8988T (cell line): Measurements from ENCODE around the gene CYB5RL.
"Not testable (repeated sequence)": the region's sequence is repeated elsewhere in the genome, so short reads cannot be mapped to it uniquely, and the experiment has no call there.

Experiments used
- DNase-seq: peaks from one replicate; pipeline ENCODE4 v3.0.0; 2011

CYB5RL gene

DNA sequence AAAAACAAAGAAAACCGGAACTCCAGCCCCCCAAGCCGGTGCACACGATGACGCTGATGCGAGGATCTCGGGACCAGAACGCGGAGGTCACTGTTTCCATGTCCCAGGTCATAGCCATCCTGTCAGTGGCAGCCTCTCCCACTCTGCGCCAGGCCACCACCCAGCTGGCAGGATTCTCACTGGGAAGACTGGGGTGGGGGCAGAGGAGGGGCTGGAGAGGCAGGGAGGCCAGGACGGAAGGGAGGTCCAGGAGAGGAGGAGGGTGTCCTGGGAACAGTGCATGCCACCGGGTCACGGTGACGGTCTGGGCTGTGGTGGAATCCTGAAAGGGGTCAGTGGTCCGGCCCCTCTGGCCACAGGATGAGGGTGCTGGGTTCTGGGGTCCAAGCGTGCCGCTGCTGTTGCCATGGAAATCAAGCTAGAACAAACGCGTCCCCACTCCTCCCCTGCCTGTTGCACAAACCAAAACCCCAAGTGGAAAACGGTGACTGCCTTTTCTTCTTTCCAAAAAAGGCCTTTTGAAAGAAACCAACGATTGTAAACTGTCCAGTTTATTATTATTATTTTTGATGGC, 26.2 kb upstream of the CYB5RL start:
- DNase-seq, result no peak

- DNase-seq, result no peak
Measured at GRCh38 chr1:54225378-54225777, 25.5 kb upstream of the CYB5RL start.

DNA sequence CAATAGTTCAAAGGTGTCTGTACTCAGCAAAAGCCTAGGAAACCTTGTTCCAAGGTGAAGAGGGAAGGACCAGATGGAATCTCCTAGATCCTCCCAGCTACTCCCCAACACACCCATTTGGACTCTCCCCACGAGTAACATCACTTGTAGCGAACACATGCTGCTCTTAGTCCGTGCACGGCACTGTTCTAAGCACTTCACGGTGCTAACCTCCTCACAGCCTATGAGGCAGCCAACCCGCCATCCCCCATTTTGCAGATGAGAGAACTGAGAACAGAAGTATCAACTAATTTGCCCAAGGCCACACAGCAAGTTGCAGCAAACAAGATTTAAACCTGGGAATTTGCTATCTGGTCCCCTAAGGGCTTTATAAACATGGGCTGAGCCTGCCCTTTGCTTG, 24.4 kb upstream of the CYB5RL start:
- DNase-seq, result no peak

- DNase-seq, result no peak
Measured at GRCh38 chr1:54223441-54224202, 23.8 kb upstream of the CYB5RL start.

DNA sequence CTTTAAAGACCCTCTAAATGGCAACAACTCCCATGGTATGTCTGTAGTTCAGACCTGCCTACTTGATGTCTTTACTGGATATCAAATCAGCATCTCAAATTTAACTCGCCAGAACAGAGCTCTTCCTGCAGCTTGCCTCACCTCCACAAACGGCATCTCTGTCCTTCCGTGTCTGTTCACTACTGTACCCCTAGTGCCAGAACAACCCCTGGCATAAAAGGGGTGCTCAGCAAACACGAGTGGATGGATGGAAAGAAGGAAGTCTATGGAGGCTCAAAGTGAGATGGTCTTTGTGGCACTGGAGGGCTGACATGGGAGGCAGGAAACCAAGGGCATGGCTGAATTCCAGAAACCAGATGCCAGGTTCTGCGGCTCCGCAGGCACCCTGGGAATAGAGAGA, 22.9 kb upstream of the CYB5RL start:
- DNase-seq, result no peak

- no peak for DNase-seq
Measured at GRCh38 chr1:54221867-54222484, 22.1 kb upstream of the CYB5RL start.

DNA sequence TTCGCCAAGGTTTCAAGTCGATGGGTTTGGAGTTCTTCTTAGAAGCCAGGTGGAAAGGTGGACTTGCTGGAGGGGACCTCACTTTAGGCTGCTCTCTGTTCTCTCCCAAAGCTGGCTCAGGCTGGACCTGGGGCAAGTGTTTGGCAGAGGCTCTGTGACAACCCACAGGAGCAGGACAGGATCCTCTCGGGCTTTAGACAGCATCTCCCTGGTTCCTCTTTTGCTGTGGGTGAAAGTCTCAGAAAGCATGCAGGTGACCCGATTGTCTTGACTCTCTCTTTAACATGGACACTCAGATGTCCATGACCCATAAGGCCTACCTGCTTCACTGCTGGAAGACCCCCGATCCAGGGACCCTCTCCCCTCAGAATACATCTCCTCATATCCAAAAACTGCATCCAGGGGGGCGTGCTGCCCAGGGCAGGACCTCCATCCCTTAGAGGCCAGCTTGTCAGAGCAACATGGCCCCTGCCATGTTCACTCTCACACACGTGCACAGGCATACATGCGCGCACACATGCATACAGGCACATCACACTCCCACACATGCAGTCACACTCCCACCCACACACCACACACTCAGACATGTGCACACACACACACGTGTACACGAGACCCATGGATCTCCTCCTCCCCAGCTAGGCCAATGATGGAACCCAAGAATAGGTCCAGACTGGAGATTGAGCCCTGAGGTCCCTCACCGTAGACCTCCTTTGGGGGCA, 21.4 kb upstream of the CYB5RL start:
- no peak for DNase-seq

DNA sequence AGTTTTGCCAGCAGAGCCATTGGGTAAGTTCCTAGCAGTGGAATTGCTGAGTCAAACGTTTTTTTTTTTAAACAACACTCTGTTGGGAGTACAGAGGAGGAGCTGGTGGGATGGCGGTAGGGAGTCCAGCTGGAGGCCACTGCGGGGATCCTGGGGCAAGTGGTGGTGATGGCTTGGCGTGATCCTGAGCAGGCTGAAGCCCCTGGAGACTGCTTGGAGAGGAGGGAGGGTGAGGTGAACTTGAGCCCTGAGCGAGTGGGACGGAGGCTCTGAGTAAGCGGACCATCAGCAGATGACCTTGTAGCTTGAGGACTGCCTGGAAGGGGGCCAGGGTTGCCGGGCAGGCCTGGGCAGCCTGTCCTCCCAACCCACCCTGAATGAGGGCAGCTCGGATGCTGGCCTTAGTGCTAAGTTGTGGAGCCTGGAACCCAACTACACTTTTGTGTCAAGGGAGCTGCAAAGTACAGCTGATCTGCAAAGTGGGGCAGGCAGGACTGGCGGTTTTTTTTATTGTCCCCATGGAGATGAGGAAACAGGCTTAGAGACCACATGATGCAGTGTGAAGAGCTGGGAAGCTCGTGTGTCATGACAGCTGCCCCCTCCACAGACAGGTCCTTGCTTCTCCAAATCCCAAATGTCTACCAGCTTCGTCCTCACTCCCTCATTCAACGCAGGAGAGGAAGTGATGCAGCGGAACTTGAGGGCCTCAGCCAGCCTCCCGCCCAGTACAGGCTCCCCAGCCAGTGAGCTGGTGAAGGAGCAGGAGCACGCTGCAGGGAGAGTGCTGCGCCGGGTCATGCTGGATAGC, 20.4 kb upstream of the CYB5RL start:
- DNase-seq, result no peak

- DNase-seq, result no peak
Measured at GRCh38 chr1:54219688-54220003, 19.8 kb upstream of the CYB5RL start.

GRCh38 chr1:54218883-54219687, 19.3 kb upstream of the CYB5RL start:
- no peak for DNase-seq

DNA sequence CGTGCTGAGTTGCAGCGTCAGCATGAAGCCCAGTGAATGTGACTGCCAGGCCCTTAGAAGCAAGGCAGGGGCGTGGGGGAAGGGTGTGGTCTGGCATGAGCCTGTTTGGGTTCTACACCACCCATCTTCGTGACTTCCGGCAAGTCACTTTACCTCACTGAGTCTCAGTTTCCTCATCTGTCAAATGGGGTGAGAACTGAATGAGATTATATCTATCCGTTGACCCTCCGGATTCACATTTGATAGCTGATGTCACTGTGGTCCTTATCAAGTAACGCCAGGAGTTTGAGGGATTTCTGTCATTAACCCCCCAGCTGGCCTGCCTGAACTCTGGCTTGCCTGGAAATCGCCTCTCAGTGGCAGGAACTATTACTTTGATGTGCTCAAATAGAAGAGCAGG, 15.7 kb upstream of the CYB5RL start:
- no peak for DNase-seq

DNA sequence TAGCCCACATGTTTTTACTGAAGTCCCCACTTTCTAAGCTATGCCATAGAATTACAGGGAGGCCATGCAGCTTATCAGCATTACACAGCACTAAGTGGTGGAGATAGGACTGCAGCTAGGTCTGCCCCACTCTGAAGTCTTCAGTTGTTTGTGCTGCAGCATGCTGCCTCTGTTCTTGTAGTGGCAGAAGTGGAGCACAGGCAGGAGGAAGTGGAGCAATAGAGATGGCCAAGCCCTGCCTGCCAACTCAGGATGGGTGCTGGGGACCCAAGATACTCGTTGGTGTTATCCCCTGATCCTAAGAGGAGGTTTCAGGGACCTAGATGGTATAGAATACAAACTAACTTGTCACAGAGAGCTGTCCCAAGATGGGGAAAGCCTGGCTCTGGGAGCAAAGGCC, 13.0 kb upstream of the CYB5RL start:
- DNase-seq, result no peak

DNA sequence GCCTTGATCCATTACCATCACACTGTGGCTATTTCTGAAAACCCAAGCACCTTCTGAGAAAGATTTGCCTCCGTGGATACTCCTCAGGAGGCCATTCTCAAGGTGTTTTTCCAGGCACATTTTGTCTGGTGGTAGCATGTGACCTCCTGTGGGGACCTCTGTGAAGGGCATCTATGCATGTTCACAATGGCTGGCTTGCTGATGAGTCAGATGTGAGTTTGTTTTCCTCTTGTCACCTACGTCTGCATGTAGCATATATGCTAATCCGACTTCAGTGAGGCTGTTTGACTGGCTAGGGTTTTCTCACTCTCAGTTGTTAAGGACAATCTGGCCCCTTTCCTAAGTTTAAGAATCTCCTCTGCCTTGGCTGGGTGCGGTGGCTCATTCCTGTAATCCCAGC, 8.1 kb upstream of the CYB5RL start:
- not testable (repeated sequence) for DNase-seq

GRCh38 chr1:54207287-54207686, 7.5 kb upstream of the CYB5RL start:
- no peak for DNase-seq

DNA sequence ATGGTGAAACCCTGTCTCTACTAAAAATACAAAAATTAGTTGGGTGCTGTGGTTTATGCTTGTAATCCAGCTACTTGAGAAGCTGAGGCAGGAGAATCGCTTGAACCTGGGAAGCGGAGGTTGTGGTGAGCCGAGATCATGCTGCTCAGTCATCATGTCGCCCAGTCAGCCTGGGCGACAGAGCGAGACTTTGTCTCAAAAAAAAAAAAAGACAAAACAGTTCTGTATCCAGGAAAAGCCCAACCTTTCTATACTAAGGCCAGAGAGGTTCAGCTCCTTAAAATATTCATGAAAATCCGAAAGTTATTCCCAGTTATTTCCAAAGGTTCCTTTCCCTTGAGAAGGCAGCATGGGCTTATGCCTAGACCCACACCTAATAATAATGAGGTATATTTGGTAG, 4.4 kb upstream of the CYB5RL start:
- DNase-seq, result no peak

GRCh38 chr1:54200519-54200997, 728 bp upstream of the CYB5RL start:
- no peak for DNase-seq

- no peak for DNase-seq
Measured at GRCh38 chr1:54199151-54199764, 572 bp downstream of the CYB5RL start.

DNA sequence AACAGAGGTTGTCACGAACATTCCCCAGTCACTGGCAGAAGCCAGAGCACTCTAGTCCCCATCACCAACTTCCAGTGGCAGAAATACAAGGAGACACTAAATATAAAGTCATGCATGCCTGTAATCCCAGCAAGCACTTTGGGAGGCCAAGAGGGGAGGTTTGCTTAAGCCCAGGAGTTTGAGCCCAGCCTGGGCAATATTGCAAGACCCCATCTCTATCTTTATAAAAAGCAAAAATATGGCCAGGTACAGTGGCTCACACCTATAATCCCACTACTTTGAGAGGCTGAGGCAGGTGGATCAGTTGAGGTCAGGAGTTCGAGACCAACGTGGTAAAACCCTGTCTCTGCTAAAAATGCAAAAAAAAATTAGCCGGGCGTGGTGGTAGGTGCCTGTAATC, 6.4 kb downstream of the CYB5RL start:
- DNase-seq, result no peak

DNA sequence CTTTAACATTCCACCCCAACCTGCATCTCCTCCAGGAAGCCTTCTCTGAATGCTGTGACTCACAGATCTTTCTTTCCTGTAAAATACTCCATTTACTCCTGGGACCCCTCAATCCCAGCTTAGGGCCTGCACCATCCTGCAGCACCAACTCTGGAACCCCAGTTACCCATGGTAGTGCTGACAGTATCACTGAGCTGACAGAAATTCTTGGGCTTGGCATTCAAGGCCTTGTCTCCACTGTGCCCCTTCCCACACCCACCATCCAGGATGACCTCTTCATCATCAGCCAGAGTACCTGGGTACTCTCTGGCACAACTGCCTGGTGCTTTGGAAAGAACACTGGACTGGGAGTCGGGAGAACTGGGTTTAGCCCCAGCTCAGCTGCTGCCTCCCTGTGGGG, 8.3 kb downstream of the CYB5RL start:
- no peak for DNase-seq

DNA sequence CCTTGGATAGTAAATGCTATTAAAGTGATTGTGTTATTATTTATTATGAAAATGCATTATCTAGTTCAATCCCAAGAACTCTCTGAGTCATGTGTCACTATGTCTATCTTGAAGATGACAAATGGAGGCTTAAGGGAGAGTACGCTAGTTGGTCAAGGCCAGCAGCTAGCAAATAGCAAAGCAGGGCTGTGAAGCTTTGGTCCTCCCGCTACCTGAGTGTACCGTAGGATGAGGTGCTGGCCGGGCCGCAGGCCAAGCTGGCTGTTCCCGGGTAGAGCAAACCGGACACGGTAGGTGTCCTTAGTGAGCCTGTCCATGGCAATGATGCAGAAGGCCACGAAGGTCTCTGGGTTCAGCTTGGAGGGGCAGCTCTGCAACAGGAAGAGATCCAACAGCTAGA, 9.3 kb downstream of the CYB5RL start:
- DNase-seq, result no peak

DNA sequence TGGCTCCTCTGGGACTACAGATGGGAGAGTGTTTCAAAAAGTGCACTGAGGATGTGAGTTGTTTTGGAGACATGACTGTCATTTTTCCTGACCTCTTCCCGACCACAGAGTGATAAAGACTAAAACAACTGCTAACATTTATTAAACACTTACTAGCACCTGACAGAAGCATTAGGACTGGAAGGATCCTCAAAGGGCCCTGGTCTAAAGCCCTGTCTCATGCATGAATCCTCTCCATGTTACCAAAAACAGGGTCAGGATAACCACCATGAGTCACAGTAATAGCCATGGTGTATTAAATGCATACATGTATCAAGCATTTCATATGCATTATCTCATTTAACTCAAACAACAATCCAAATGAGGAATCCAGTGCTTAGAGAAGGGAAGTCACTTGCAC, 11.5 kb downstream of the CYB5RL start:
- DNase-seq, result no peak

DNA sequence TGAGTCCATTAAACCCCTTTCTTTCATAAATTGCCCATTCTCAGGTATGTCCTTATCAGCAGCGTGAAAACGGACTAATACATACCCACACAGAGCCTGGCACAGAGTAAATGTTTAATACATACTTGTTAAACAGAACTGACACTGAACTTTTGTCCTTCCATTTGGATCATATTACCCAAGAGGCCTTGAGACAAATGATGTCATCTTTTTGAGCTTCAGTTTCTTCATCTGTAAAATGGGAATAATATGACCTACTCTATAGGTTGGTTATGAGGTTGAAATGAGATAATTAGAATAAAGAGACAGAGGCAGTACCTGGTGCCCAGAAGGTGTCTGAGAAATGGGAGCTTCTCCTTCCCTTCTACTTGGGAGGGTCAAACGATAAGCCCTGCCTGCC, 13.8 kb downstream of the CYB5RL start:
- no peak for DNase-seq
